Measurements from ENCODE around the gene MARCHF7.

The MARCHF7 gene

GRCh38 chr2:159728629-159729028 lies 16.3 kb downstream of the MARCHF7 start:
- Histone ChIP-seq H3K9ac (ENCODE audit: low read depth, low read length) (no peak overlapping the region), H3K9me3 (ENCODE audit: insufficient read depth, low read length, severe bottlenecking) (no peaks in the 10 kb centered on the region), H3K4me1 (ENCODE audit: insufficient read depth, low read length) (no peaks in the 10 kb centered on the region), H3K36me3 (ENCODE audit: insufficient read depth, low read length) (peaks cover 77% of the 10 kb centered on the region), H3K79me2 (ENCODE audit: insufficient read depth, low read length) (peaks cover 100% of the 10 kb centered on the region), H4K20me1 (ENCODE audit: insufficient read depth, low read length) (peaks cover 84% of the 10 kb centered on the region), H3K4me2 (ENCODE audit: insufficient read depth, low read length) (no peak overlapping the region), H3K27me3 (ENCODE audit: insufficient read depth, low read length, poor library complexity) (no peaks in the 10 kb centered on the region), H2AFZ (ENCODE audit: low read depth, low read length) (no peak overlapping the region), H3K4me3 (ENCODE audit: low read depth in 1 of 2, low read length in 2 of 2) (no peak overlapping the region), H3K27ac (ENCODE audit: low read length) (no peak overlapping the region)
- TF ChIP-seq CTCF (IDR thresholded peaks at IDR 0.05; ENCODE audit: borderline replicate concordance, extremely low read depth, low read length, poor library complexity, severe bottlenecking) (no peak), EZH2 (IDR thresholded peaks at IDR 0.05; ENCODE audit: borderline replicate concordance, low read depth, low read length, severe bottlenecking) (no peak)
- ATAC-seq (ENCODE audit: insufficient read depth, low read depth) (no peak), DNase-seq (no peak)

- Histone ChIP-seq H3K36me3 (ENCODE audit: insufficient read depth, low read length) (peaks cover 92% of the 10 kb centered on the region), H3K27ac (ENCODE audit: low read length) (no peak overlapping the region)
These were observed 23.3 kb downstream of the MARCHF7 start for GRCh38 chr2:159735648-159736047.

GRCh38 chr2:159736048-159736447 lies 23.7 kb downstream of the MARCHF7 start:
- Histone ChIP-seq H3K36me3 (ENCODE audit: insufficient read depth, low read length) (peaks cover 90% of the 10 kb centered on the region), H4K20me1 (ENCODE audit: insufficient read depth, low read length) (peaks cover 82% of the 10 kb centered on the region), H2AFZ (ENCODE audit: low read depth, low read length) (no peak overlapping the region), H3K4me2 (ENCODE audit: insufficient read depth, low read length) (no peak overlapping the region), H3K27me3 (ENCODE audit: insufficient read depth, low read length, poor library complexity) (no peaks in the 10 kb centered on the region), H3K27ac (ENCODE audit: low read length) (no peak overlapping the region), H3K9ac (ENCODE audit: low read depth, low read length) (no peak overlapping the region), H3K4me1 (ENCODE audit: insufficient read depth, low read length) (no peaks in the 10 kb centered on the region), H3K79me2 (ENCODE audit: insufficient read depth, low read length) (peaks cover 100% of the 10 kb centered on the region), H3K4me3 (ENCODE audit: low read depth in 1 of 2, low read length in 2 of 2) (no peak overlapping the region), H3K9me3 (ENCODE audit: insufficient read depth, low read length, severe bottlenecking) (no peaks in the 10 kb centered on the region)
- TF ChIP-seq EZH2 (IDR thresholded peaks at IDR 0.05; ENCODE audit: borderline replicate concordance, low read depth, low read length, severe bottlenecking) (no peak), CTCF (IDR thresholded peaks at IDR 0.05; ENCODE audit: borderline replicate concordance, extremely low read depth, low read length, poor library complexity, severe bottlenecking) (no peak)
- ATAC-seq (ENCODE audit: insufficient read depth, low read depth) (no peak), DNase-seq (no peak)

More at GRCh38 chr2:159735648-159736047, 23.3 kb downstream of the MARCHF7 start:
- TF ChIP-seq EZH2 (IDR thresholded peaks at IDR 0.05; ENCODE audit: borderline replicate concordance, low read depth, low read length, severe bottlenecking) (no peak), CTCF (IDR thresholded peaks at IDR 0.05; ENCODE audit: borderline replicate concordance, extremely low read depth, low read length, poor library complexity, severe bottlenecking) (no peak)
- peaks cover 100% of the 10 kb centered on the region for H3K79me2 ChIP-seq (ENCODE audit: insufficient read depth, low read length)
- no peaks in the 10 kb centered on the region for H3K4me1 ChIP-seq (ENCODE audit: insufficient read depth, low read length)
- ATAC-seq (ENCODE audit: insufficient read depth, low read depth) (no peak), DNase-seq (no peak)
- no peak overlapping the region for H2AFZ ChIP-seq (ENCODE audit: low read depth, low read length)
- H3K4me3 ChIP-seq (ENCODE audit: low read depth in 1 of 2, low read length in 2 of 2), result no peak overlapping the region
- peaks cover 84% of the 10 kb centered on the region for H4K20me1 ChIP-seq (ENCODE audit: insufficient read depth, low read length)
- H3K9me3 ChIP-seq (ENCODE audit: insufficient read depth, low read length, severe bottlenecking), result no peaks in the 10 kb centered on the region
- H3K9ac ChIP-seq (ENCODE audit: low read depth, low read length), result no peak overlapping the region
- no peak overlapping the region for H3K4me2 ChIP-seq (ENCODE audit: insufficient read depth, low read length)
- no peaks in the 10 kb centered on the region for H3K27me3 ChIP-seq (ENCODE audit: insufficient read depth, low read length, poor library complexity)
